Suppressor macrophage treated with lipopolysaccharide for 1 hour (primary cell): ENCODE data around the gene HBM.
"Not testable (repeated sequence)": the region's sequence is repeated elsewhere in the genome, so short reads cannot be mapped to it uniquely, and the experiment has no call there.

Experiments used
- DNase-seq, 3 donors: peaks; one replicate each; pipeline ENCODE4 v3.0.0-alpha.2; 2020 to 2022

Gene HBM

DNA sequence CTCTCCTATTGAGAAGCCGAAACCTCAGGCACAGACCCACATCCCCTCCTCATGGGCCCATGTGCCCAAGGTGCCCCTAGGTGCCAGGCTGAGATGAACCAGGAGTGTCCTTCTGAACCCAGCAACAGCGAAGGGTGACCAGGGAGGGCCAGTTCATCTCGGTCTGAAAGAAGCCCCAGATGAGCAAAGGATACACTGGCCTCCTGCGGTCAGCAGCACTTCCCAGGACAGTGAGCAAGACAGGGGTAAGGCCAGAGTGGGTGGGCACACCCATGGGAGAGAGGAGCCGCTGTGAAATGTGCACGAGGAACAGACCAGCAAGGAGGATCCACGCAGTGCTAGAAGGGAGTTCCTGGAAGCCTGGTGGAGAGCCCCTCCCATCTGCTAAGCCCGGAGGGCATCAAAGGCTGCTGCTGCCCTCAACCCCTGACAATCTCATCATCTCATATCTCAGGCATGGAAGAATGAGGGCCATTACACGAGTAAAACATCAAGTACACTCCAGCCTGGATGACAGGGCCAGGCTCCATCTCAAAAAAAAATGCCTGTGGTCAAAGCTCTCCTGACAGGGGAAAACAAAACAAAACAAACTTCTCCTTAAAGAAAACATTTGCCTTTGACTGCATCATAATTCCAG is 16.6 kb upstream of the HBM start:
- DNase-seq = no peak

GRCh38 chr16:152141-153128 is 13.3 kb upstream of the HBM start, which contains the start of gene HBZ:
HBZ (plus strand) TSS chr16:152644; CDS start chr16:152910, 266 bp downstream.
- no peak for DNase-seq

DNA sequence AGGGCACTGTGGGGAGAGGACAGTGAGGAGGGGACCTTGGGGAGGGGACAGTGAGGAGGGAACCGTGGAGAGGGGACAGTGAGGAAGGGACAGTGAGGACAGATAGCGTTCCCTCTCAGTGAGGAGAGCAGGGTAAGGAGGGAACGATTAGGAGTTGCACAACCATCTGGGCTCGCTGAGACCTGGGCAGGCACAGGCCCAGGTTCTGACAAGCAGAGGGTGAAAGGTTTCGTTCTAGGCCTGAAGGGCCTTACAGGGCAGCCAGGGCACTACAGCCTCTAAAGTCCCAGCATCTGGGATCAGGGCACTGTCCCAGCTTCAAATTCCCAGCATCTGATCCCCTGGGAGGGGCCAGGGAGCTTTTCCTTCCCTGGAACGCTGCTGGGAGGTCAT is 12.7 kb upstream of the HBM start:
- DNase-seq = not testable (repeated sequence)

DNA sequence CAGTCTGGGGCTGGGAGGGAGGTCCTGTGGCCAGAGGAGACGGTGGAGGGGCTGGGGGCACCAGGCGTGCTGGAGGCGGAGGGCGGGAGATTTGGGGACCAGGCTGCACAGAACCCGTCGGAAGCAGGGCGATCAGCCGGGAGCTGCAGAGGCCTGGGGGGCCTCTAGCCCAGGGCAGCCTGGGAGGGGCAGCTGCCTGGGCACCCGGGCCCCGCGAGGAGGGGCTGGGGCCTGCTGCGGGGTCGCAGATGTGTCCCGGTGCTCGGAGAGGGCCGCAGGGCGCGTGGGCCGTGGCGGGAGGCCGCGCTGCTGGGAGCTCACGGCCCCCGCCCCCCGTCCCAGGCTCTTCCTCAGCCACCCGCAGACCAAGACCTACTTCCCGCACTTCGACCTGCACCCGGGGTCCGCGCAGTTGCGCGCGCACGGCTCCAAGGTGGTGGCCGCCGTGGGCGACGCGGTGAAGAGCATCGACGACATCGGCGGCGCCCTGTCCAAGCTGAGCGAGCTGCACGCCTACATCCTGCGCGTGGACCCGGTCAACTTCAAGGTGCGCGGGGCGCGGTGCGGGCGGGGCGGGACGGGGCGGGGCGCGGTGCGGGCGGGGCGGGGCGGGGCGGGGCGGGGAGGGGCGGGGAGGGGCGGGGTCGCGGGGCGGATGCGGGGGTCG is 12.1 kb upstream of the HBM start:
- not testable (repeated sequence) for DNase-seq

- peak in 1 of 3 donors; percentile 52 for DNase-seq
These were observed 11.4 kb upstream of the HBM start for GRCh38 chr16:154217-155030.

DNA sequence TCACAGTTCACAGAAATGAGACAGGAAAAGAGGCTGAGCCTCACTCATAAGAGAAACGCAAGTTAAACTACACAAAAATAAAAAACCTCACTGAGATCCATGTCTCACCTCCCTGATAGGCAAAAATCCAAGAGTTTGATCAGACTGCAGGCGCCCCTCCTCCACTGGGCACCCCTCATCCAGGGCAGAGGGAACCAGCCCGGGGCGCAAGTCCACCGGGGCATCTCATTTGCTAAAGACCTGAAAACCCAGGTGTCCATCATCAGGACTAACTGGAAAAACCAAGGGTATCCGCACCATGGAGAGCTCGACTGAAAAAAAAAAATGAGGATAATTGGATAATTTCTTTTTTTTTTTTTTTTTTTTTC is 10.8 kb upstream of the HBM start:
- DNase-seq = no peak

DNA sequence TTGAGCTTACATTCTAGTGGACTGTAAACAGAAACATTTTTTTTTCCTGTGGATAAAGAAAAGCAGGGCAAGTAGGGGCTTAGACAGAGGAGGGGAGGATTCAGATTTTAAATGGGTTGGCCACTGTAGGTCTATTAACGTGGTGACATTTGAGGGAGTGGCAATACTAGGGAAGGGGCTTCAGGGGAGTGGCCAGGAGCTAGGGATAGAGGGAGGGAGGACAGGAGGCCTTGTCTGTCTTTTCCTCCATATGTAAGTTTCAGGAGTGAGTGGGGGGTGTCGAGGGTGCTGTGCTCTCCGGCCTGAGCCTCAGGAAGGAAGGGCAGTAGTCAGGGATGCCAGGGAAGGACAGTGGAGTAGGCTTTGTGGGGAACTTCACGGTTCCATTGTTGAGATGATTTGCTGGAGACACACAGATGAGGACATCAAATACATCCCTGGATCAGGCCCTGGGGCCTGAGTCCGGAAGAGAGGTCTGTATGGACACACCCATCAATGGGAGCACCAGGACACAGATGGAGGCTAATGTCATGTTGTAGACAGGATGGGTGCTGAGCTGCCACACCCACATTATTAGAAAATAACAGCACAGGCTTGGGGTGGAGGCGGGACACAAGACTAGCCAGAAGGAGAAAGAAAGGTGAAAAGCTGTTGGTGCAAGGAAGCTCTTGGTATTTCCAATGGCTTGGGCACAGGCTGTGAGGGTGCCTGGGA is 6.5 kb upstream of the HBM start:
- no peak for DNase-seq

GRCh38 chr16:160242-160641 is 5.5 kb upstream of the HBM start:
- not testable (repeated sequence) for DNase-seq

GRCh38 chr16:160691-161190 is 5.0 kb upstream of the HBM start:
- no peak for DNase-seq

DNA sequence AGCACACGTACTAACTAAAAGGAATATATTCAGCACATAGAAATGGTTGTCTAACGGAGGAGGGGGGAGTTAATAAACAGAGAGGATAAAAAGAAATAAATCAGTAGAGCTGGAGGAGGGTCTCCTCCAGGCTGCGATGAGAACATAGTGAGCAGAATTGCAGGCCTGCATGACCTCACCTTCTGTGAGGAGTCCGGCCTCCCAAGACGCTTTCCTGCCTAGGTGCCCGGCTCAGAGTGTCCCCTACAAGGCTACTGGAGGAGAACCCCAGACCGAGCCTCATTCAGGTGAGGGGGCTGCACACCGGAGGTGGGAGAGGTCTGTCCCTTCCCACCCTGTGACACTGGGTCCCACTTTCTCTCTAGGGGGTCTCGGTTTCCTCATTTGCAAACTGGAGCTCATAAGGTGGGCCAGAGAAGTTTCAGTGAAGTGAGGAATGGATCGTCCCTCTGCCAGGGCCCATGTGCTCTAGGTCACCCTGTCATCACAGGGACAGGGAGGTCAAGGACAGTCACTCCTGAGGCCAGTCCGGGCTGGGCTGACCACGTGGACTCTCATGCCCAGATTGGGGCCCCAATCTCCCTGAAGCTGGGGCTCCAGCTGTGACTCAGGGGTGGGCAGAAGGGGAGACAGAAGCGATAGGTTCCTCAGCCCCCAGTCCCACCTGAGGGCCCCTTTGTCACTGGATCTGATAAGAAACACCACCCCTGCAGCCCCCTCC is 3.3 kb upstream of the HBM start:
- no peak for DNase-seq

DNA sequence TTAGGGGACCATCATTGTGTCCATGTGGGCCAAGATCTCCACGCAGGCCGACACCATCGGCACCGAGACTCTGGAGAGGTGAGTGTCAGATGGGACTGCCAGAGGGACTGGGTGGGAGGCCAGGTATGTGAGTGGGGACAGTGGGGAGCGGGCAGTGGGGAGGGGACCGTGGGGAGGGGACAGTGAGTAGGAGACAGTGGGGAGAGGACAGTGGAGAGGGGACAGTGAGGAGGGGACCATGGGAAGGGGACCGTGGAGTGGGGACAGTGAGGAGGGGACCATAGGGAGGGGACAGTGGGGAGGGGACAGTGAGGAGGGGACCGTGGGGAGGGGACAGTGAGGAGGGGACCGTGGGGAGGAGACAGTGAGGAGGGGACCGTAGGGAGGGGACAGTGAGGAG is 2.6 kb upstream of the HBM start:
- DNase-seq = not testable (repeated sequence)

DNA sequence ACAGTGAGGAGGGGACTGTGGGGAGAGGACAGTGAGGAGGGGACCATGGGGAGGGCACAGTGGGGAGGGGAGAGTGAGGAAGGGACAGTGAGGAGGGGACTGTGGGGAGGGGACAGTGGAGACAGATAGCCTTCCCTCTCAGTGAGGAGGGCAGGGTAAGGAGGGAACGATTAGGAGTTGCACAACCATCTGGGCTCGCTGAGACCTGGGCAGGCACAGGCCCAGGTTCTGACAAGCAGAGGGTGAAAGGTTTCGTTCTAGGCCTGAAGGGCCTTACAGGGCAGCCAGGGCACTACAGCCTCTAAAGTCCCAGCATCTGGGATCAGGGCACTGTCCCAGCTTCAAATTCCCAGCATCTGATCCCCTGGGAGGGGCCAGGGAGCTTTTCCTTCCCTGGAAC is 2.1 kb upstream of the HBM start:
- peak in 1 of 3 donors; percentile 8 for DNase-seq

DNA sequence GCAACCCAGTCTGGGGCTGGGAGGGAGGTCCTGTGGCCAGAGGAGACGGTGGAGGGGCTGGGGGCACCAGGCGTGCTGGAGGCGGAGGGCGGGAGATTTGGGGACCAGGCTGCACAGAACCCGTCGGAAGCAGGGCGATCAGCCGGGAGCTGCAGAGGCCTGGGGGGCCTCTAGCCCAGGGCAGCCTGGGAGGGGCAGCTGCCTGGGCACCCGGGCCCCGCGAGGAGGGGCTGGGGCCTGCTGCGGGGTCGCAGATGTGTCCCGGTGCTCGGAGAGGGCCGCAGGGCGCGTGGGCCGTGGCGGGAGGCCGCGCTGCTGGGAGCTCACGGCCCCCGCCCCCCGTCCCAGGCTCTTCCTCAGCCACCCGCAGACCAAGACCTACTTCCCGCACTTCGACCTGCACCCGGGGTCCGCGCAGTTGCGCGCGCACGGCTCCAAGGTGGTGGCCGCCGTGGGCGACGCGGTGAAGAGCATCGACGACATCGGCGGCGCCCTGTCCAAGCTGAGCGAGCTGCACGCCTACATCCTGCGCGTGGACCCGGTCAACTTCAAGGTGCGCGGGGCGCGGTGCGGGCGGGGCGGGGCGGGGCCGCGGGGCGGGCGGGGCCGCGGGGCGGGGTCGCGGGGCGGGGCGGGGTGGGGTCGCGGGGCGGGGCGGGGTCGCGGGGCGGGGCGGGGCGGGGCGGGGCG is 1.5 kb upstream of the HBM start:
- not testable (repeated sequence) for DNase-seq

GRCh38 chr16:164827-165538 is 795 bp upstream of the HBM start:
- DNase-seq = peak; percentile 18 to 74 (median 36)

GRCh38 chr16:166375-167121 is 770 bp downstream of the HBM start:
- DNase-seq = no peak

GRCh38 chr16:167122-167690 is 1.4 kb downstream of the HBM start:
- no peak for DNase-seq

DNA sequence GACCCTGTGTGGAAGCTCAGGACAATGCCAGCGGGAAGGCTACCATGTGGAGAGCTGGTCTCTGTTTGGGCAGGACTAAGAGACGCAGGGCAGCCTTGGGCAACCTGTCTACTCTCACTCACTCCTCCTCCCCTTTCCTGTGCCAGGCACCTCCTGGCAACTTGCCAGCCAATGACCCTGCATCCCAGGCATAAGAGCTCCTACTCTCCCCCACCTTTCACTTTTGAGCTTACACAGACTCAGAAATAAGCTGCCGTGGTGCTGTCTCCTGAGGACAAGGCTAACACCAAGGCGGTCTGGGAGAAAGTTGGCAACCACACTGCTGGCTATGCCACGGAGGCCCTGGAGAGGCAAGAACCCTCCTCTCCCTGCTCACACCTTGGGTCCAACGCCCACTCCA is 2.6 kb downstream of the HBM start:
- peak in 1 of 3 donors; percentile 1 for DNase-seq

DNA sequence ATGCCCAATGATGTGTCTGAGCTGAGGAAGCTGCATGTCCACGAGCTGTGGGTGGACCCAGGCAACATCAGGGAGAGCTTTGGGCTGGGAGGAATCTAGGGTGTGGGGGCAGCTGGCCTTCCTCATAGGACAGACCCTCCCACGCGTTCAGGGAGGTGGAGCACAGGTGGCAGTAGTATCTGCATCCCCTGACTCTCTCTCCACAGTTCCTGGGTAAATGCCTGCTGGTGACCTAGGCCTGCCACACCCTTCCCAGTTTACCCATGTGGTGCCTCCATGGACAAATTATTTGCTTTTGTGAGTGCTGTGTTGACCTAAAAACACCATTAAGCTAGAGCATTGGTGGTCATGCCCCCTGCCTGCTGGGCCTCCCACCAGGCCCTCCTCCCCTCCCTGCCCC is 3.2 kb downstream of the HBM start:
- DNase-seq = peak in 1 of 3 donors; percentile 11
